Measurements from ENCODE around the gene GPD2. TPM values are rescaled to one million over a fixed set of nuclear protein-coding genes. Genes with fewer than 3 reads are reported as not detected.

Gene GPD2
- total and polyA plus RNA-seq, 2 of the 8 experiments (the other 6 are each of a cell fraction or from before 2014, with no cell fraction given), result 8.4 to 43.1 TPM

DNA sequence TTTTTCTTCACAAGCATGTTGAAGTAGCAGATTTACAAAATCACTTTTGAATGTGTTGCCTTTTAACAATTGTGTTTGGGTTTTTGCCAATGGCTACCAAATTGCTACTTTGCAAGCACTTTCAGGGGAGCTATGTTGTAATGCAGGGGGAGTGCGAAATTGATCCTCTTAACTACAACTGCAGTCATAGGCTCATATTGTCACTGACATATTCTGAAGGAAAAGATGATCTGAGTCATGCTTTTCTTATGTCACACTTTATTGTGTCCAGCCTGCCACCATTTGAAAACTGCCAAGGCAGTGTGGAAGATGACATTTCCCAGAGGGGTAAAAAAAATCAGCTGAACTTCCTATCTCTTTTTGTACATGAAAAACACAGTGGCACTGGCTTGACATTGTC is 74.9 kb downstream of the GPD2 start (continued):
- TF ChIP-seq, protein P1, sequence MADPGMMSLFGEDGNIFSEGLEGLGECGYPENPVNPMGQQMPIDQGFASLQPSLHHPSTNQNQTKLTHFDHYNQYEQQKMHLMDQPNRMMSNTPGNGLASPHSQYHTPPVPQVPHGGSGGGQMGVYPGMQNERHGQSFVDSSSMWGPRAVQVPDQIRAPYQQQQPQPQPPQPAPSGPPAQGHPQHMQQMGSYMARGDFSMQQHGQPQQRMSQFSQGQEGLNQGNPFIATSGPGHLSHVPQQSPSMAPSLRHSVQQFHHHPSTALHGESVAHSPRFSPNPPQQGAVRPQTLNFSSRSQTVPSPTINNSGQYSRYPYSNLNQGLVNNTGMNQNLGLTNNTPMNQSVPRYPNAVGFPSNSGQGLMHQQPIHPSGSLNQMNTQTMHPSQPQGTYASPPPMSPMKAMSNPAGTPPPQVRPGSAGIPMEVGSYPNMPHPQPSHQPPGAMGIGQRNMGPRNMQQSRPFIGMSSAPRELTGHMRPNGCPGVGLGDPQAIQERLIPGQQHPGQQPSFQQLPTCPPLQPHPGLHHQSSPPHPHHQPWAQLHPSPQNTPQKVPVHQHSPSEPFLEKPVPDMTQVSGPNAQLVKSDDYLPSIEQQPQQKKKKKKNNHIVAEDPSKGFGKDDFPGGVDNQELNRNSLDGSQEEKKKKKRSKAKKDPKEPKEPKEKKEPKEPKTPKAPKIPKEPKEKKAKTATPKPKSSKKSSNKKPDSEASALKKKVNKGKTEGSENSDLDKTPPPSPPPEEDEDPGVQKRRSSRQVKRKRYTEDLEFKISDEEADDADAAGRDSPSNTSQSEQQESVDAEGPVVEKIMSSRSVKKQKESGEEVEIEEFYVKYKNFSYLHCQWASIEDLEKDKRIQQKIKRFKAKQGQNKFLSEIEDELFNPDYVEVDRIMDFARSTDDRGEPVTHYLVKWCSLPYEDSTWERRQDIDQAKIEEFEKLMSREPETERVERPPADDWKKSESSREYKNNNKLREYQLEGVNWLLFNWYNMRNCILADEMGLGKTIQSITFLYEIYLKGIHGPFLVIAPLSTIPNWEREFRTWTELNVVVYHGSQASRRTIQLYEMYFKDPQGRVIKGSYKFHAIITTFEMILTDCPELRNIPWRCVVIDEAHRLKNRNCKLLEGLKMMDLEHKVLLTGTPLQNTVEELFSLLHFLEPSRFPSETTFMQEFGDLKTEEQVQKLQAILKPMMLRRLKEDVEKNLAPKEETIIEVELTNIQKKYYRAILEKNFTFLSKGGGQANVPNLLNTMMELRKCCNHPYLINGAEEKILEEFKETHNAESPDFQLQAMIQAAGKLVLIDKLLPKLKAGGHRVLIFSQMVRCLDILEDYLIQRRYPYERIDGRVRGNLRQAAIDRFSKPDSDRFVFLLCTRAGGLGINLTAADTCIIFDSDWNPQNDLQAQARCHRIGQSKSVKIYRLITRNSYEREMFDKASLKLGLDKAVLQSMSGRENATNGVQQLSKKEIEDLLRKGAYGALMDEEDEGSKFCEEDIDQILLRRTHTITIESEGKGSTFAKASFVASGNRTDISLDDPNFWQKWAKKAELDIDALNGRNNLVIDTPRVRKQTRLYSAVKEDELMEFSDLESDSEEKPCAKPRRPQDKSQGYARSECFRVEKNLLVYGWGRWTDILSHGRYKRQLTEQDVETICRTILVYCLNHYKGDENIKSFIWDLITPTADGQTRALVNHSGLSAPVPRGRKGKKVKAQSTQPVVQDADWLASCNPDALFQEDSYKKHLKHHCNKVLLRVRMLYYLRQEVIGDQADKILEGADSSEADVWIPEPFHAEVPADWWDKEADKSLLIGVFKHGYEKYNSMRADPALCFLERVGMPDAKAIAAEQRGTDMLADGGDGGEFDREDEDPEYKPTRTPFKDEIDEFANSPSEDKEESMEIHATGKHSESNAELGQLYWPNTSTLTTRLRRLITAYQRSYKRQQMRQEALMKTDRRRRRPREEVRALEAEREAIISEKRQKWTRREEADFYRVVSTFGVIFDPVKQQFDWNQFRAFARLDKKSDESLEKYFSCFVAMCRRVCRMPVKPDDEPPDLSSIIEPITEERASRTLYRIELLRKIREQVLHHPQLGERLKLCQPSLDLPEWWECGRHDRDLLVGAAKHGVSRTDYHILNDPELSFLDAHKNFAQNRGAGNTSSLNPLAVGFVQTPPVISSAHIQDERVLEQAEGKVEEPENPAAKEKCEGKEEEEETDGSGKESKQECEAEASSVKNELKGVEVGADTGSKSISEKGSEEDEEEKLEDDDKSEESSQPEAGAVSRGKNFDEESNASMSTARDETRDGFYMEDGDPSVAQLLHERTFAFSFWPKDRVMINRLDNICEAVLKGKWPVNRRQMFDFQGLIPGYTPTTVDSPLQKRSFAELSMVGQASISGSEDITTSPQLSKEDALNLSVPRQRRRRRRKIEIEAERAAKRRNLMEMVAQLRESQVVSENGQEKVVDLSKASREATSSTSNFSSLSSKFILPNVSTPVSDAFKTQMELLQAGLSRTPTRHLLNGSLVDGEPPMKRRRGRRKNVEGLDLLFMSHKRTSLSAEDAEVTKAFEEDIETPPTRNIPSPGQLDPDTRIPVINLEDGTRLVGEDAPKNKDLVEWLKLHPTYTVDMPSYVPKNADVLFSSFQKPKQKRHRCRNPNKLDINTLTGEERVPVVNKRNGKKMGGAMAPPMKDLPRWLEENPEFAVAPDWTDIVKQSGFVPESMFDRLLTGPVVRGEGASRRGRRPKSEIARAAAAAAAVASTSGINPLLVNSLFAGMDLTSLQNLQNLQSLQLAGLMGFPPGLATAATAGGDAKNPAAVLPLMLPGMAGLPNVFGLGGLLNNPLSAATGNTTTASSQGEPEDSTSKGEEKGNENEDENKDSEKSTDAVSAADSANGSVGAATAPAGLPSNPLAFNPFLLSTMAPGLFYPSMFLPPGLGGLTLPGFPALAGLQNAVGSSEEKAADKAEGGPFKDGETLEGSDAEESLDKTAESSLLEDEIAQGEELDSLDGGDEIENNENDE (IDR thresholded peaks at IDR 0.05; ENCODE audit: insufficient replicate concordance, low read length), result no peak
- TF ChIP-seq ZNF274 (IDR thresholded peaks at IDR 0.05; ENCODE audit: borderline replicate concordance, extremely low read depth, low read length) (no peak), SP2 (IDR thresholded peaks at IDR 0.05; ENCODE audit: low read length) (no peak), SIN3A (conservative IDR thresholded peaks at IDR 0.05 in 1 of 2, IDR thresholded peaks at IDR 0.05 in 1 of 2; ENCODE audit: low read depth in 1 of 2, low read length in 2 of 2) (no peak), JUND (IDR thresholded peaks at IDR 0.05; ENCODE audit: low read length) (no peak), POLR2AphosphoS5 (IDR thresholded peaks at IDR 0.05; ENCODE audit: low read depth, low read length) (no peak), CHD1 (IDR thresholded peaks at IDR 0.05; ENCODE audit: low read depth, low read length) (no peak), POLR2A (IDR thresholded peaks at IDR 0.05; ENCODE audit: control extremely low read depth in 1 of 2, low read depth in 2 of 2, low read length in 2 of 2) (no peak), RXRA (IDR thresholded peaks at IDR 0.05; ENCODE audit: insufficient read depth, low read depth, low read length) (no peak), HDAC6 (IDR thresholded peaks at IDR 0.05; ENCODE audit: low read depth, low read length) (no peak), SRF (IDR thresholded peaks at IDR 0.05; ENCODE audit: low read depth, low read length) (no peak)
- TF ChIP-seq, protein P2, sequence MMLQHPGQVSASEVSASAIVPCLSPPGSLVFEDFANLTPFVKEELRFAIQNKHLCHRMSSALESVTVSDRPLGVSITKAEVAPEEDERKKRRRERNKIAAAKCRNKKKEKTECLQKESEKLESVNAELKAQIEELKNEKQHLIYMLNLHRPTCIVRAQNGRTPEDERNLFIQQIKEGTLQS (IDR thresholded peaks at IDR 0.05; ENCODE audit: insufficient read depth, low read depth, low read length), result no peak

Data from H1 (cell line).